Thymus (tissue), 11 donors: ENCODE results near the gene ACBD4. TPM values are rescaled to one million over a fixed set of nuclear protein-coding genes. Genes with fewer than 3 reads are reported as not detected.

ENCODE experiments used
- DNase-seq, 9 donors: peaks; one replicate each; pipeline ENCODE4 v3.0.0-alpha.2; 2013; ENCODE audit warnings: low spot score in 9 of 9, low read depth in 6 of 9, missing footprints in 1 of 9
- H3K27ac ChIP-seq, 2 donors: one replicate each; pipeline ENCODE4 v1.5.1; 2013; ENCODE audit warnings: control low read depth in 1 of 2, low read depth in 1 of 2, low read length in 1 of 2, mild to moderate bottlenecking in 1 of 2, moderate library complexity in 1 of 2
- H3K27me3 ChIP-seq, 2 donors: one replicate each; pipeline ENCODE4 v1.5.1; 2013; ENCODE audit warnings: low read length in 1 of 2; ENCODE audit not compliant: control insufficient read depth in 2 of 2, insufficient read depth in 1 of 2
- H3K36me3 ChIP-seq, 2 donors: one replicate each; pipeline ENCODE4 v1.5.1; 2013; ENCODE audit warnings: low read length in 1 of 2, mild to moderate bottlenecking in 1 of 2, moderate library complexity in 1 of 2; ENCODE audit not compliant: control insufficient read depth in 2 of 2, insufficient read depth in 2 of 2
- H3K4me1 ChIP-seq, 2 donors: one replicate each; pipeline ENCODE4 v1.5.1; 2013; ENCODE audit warnings: low read length in 2 of 2; ENCODE audit not compliant: control insufficient read depth in 2 of 2, insufficient read depth in 2 of 2
- H3K4me3 ChIP-seq, 2 donors: one replicate each; pipeline ENCODE4 v1.5.1; 2013; ENCODE audit warnings: low read length in 2 of 2, control low read depth in 1 of 2, mild to moderate bottlenecking in 1 of 2
- H3K9me3 ChIP-seq, 2 donors: one replicate each; pipeline ENCODE4 v1.5.1; 2013; ENCODE audit warnings: low read length in 1 of 2, mild to moderate bottlenecking in 1 of 2; ENCODE audit not compliant: control insufficient read depth in 2 of 2, insufficient read depth in 1 of 2
- WGBS: extraction: QIAGEN DNeasy Blood & Tissue Kit; methylation state at CpG from one replicate; pipeline ENCODE4 v1.1.7; 2013; 5-methylcytosine and 5-hydroxymethylcytosine counted together
- polyA plus RNA-seq: library from polyadenylated mRNA; stranded (reverse); fragments of 200-250 nt; gene quantifications from one replicate; pipeline ENCODE4 v1.2.3, GENCODE V29; 2013
- total RNA-seq: library from RNA; stranded (reverse); fragments of 120-200 nt; gene quantifications from one replicate; pipeline ENCODE4 v1.2.4, GENCODE V29; 2013
- donor health status: healthy.

Gene ACBD4
- total and polyA plus RNA-seq, 2 donors: 4.7 to 26.5 TPM

- Histone ChIP-seq H3K4me1 (peaks cover 4 to 26% of the 10 kb centered on the region in 2 donors), H3K36me3 (no peaks in the 10 kb centered on the region), H3K4me3 (no peak overlapping the region), H3K27me3 (peaks cover 3 to 17% of the 10 kb centered on the region in 2 donors), H3K9me3 (peaks cover 0 to 10% of the 10 kb centered on the region in 2 donors), H3K27ac (no peak overlapping the region)
- 94% methylated on average over 11 of the region's 11 CpGs for WGBS
- no peak for DNase-seq
Observed at GRCh38 chr17:45137561-45138305, 2.2 kb downstream of the ACBD4 start.

DNA sequence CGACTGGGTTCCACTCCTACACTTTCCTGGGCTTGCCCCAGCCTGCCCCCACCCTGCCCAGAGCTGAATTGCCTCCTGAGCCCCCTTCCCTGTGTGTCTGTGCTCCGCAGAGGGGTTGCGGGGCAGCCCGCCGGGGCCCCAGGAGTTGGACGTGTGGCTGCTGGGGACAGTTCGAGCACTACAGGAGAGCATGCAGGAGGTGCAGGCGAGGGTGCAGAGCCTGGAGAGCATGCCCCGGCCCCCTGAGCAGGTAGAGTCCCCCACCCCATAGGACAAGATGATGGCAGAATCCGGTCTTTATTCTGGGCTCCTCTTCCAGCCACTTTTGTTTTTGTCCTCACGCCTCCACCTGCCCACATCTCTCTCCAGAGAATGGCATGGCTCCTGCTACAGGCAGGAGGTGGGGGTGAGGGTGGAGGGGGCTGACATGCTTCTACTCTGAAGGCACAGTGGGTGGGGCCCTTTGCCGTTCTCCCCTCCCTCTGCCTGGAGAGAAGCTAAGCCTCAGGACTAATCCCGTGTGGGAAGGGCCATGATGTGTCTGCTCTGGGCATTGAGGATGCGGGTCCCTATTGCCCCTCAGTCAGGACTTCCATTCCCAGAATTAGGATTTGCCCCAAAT, 3.5 kb downstream of the ACBD4 start:
- Histone ChIP-seq H3K4me3 (no peak overlapping the region), H3K36me3 (no peaks in the 10 kb centered on the region), H3K27ac (no peak overlapping the region), H3K9me3 (peaks cover 0 to 7% of the 10 kb centered on the region in 2 donors), H3K4me1 (peaks cover 5 to 31% of the 10 kb centered on the region in 2 donors), H3K27me3 (peaks cover 3 to 24% of the 10 kb centered on the region in 2 donors)
- no peak for DNase-seq
- WGBS: 96% methylated on average over 14 of the region's 14 CpGs

- WGBS: 94% methylated on average over 4 of the region's 4 CpGs
Observed at GRCh38 chr17:45139533-45139920, 4.0 kb downstream of the ACBD4 start.

GRCh38 chr17:45143094-45143670, 7.7 kb downstream of the ACBD4 start:
- no peak overlapping the region for H3K4me3 ChIP-seq
- no peak for DNase-seq
- peaks cover 22 to 32% of the 10 kb centered on the region in 2 donors for H3K4me1 ChIP-seq
- 94% methylated on average over 13 of the region's 13 CpGs for WGBS
- H3K36me3 ChIP-seq: no peaks in the 10 kb centered on the region
- H3K27ac ChIP-seq: peak overlapping the region in 1 of 2 donors; percentile 53
- no peaks in the 10 kb centered on the region for H3K9me3 ChIP-seq
- H3K27me3 ChIP-seq: peaks cover 3 to 39% of the 10 kb centered on the region in 2 donors

More at GRCh38 chr17:45139533-45139920, 4.0 kb downstream of the ACBD4 start:
- no peak overlapping the region for H3K4me3 ChIP-seq
- H3K9me3 ChIP-seq: peaks cover 0 to 7% of the 10 kb centered on the region in 2 donors
- no peaks in the 10 kb centered on the region for H3K36me3 ChIP-seq
- no peak overlapping the region for H3K27ac ChIP-seq
- H3K4me1 ChIP-seq: peaks cover 10 to 34% of the 10 kb centered on the region in 2 donors
- peaks cover 3 to 28% of the 10 kb centered on the region in 2 donors for H3K27me3 ChIP-seq
- no peak for DNase-seq

DNA sequence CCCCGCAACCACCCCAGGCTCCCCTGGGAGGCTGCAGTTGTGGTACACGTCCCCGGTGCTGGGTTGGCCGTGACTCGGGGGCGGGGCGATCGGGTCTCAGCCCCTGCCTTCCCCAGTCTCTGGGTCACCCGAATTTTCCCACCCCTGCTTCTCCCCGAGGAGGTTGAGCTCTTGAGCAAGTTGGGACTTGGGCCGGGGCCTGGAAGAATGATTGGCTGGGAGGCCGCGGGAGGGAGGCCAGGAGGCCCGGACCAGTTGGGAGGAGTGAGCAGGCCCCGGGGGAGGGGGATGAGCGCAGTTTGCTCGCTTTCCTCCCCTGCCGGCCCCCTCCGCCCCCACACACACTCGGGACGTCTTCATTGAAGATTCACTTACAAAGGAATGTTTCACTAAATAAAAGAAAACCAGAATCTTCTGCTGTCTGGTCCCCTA, 8.3 kb downstream of the ACBD4 start:
- peak overlapping the region; percentile 58 to 80 for H3K27ac ChIP-seq
- H3K4me1 ChIP-seq: peaks cover 22 to 35% of the 10 kb centered on the region in 2 donors
- WGBS: 4% methylated on average over 21 of the region's 21 CpGs
- H3K4me3 ChIP-seq: peak overlapping the region; percentile 41 to 54
- DNase-seq: peak in 3 of 9 donors; percentile 32 to 66 (median 40)
- H3K36me3 ChIP-seq: no peaks in the 10 kb centered on the region
- peaks cover 2 to 39% of the 10 kb centered on the region in 2 donors for H3K27me3 ChIP-seq
- H3K9me3 ChIP-seq: no peaks in the 10 kb centered on the region

- no peaks in the 10 kb centered on the region for H3K9me3 ChIP-seq
- no peak for DNase-seq
- peaks cover 22 to 38% of the 10 kb centered on the region in 2 donors for H3K4me1 ChIP-seq
- peak overlapping the region; percentile 41 to 54 for H3K4me3 ChIP-seq
- 26% methylated on average over 71 of the region's 71 CpGs for WGBS
- H3K27ac ChIP-seq: peak overlapping the region; percentile 58 to 80
- H3K27me3 ChIP-seq: peaks cover 0 to 37% of the 10 kb centered on the region in 2 donors
- no peaks in the 10 kb centered on the region for H3K36me3 ChIP-seq
Observed at GRCh38 chr17:45144199-45145034, 8.9 kb downstream of the ACBD4 start.

DNA sequence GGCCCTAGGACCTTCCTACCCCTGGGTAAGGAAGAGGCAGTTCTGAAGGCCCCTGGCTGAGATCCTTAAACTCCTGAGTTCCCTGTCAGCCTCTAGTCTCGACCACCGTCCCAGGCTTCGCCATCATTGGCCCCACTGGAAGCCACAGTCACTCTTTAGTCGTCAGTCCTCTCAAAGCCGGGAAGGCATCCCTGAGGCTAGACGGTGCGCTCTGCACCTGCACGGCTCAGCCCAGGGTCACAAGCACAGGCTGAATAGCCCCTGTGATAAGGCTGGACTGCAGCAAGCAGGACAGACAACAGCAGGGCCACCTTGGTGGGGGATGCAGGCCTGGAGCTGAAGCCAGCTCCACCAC, 9.5 kb downstream of the ACBD4 start:
- Histone ChIP-seq H3K36me3 (no peaks in the 10 kb centered on the region), H3K9me3 (no peaks in the 10 kb centered on the region), H3K4me3 (no peak overlapping the region), H3K27ac (peak overlapping the region in 1 of 2 donors; percentile 80), H3K27me3 (peaks cover 0 to 36% of the 10 kb centered on the region in 2 donors), H3K4me1 (peaks cover 22 to 38% of the 10 kb centered on the region in 2 donors)
- 91% methylated on average over 8 of the region's 8 CpGs for WGBS
- no peak for DNase-seq

GRCh38 chr17:45146166-45146565, 10.7 kb downstream of the ACBD4 start:
- Histone ChIP-seq H3K4me3 (no peak overlapping the region), H3K27me3 (peaks cover 0 to 36% of the 10 kb centered on the region in 2 donors), H3K4me1 (peaks cover 27 to 45% of the 10 kb centered on the region in 2 donors), H3K9me3 (no peaks in the 10 kb centered on the region), H3K36me3 (no peaks in the 10 kb centered on the region), H3K27ac (no peak overlapping the region)
- DNase-seq: no peak
- 97% methylated on average over 10 of the region's 10 CpGs for WGBS
